IMR-90 (cell line): Measurements from ENCODE around the gene RGS5. TPM values are rescaled to one million over a fixed set of nuclear protein-coding genes. Genes with fewer than 3 reads are reported as not detected.

ENCODE experiments used
- ATAC-seq: fragments of 200-7000 bp; cut with Tn5 transposase; 2 replicates; pipeline ENCODE4 v1.9.1; 2020; ENCODE audit warnings: low read depth, mild to moderate bottlenecking, moderate library complexity
- BruUV-seq: library from RNA; stranded (reverse); fragments of 400-500 nt; replicated peaks from 2 replicates; lab custom pipeline; 2021; lab: Mats Ljungman, UMichigan
- CTCF ChIA-PET: fragments of 300-600 bp; formaldehyde crosslinking; extraction: SDS; loops from one replicate; lab custom pipeline; 2021; ENCODE audit warnings: antibody characterized with exemption; lab: Yijun Ruan, JAX
- POLR2A ChIA-PET: fragments of 300-600 bp; sonication (Branson Sonifier 250); formaldehyde crosslinking; loops from one replicate; lab custom pipeline; 2022; ENCODE audit warnings: antibody characterized with exemption; ENCODE audit not compliant: unreplicated experiment; lab: Charles Lee
- DNase-seq: peaks from one replicate; pipeline ENCODE4 v3.0.0; 2013
- H2AFZ ChIP-seq: replicated peaks from 2 replicates; pipeline ENCODE3; 2013; ENCODE audit warnings: low read length, mild to moderate bottlenecking; ENCODE audit not compliant: poor library complexity
- H2AK5ac ChIP-seq: 2 replicates; pipeline ENCODE4 v1.6.1; 2013; ENCODE audit warnings: low read depth, low read length, inconsistent platforms
- H2AK9ac ChIP-seq: replicated peaks from 2 replicates; pipeline ENCODE3; 2013; ENCODE audit warnings: mild to moderate bottlenecking, low read depth, low read length, moderate library complexity; ENCODE audit not compliant: poor library complexity
- H2BK120ac ChIP-seq: 2 replicates; pipeline ENCODE4 v1.6.1; 2013; ENCODE audit warnings: low read depth, low read length, inconsistent platforms
- H2BK15ac ChIP-seq: 3 replicates; pipeline ENCODE4 v1.6.1; 2013; ENCODE audit warnings: low read depth, low read length, inconsistent platforms
- H2BK20ac ChIP-seq: 2 replicates; pipeline ENCODE4 v1.6.1; 2013; ENCODE audit warnings: low read depth, mild to moderate bottlenecking, inconsistent platforms, low read length, moderate library complexity
- H2BK5ac ChIP-seq: 2 replicates; pipeline ENCODE4 v1.6.1; 2013; ENCODE audit warnings: mild to moderate bottlenecking, low read depth, low read length, inconsistent platforms; ENCODE audit not compliant: poor library complexity, severe bottlenecking
- H3K14ac ChIP-seq: replicated peaks from 2 replicates; pipeline ENCODE4 v1.6.1; 2013; ENCODE audit warnings: low read depth, low read length, inconsistent platforms
- H3K18ac ChIP-seq: 2 replicates; pipeline ENCODE4 v1.6.1; 2013; ENCODE audit warnings: low read depth, low read length, control low read depth
- H3K23ac ChIP-seq: 2 replicates; pipeline ENCODE4 v1.6.1; 2013; ENCODE audit warnings: low read depth, low read length, inconsistent platforms
- H3K27ac ChIP-seq: 2 replicates; pipeline ENCODE4 v1.5.1; 2013; ENCODE audit warnings: mild to moderate bottlenecking, control low read depth, low read length; ENCODE audit not compliant: insufficient read depth
- H3K27me3 ChIP-seq: 2 replicates; pipeline ENCODE4 v1.6.1; 2013; ENCODE audit warnings: low read length; ENCODE audit not compliant: control insufficient read depth, insufficient read depth
- H3K36me3 ChIP-seq: 2 replicates; pipeline ENCODE4 v1.6.1; 2013; ENCODE audit warnings: low read length, mixed read lengths; ENCODE audit not compliant: control insufficient read depth, insufficient read depth
- H3K4ac ChIP-seq: 2 replicates; pipeline ENCODE4 v1.6.1; 2013; ENCODE audit warnings: low read depth, low read length, inconsistent platforms
- H3K4me1 ChIP-seq: 2 replicates; pipeline ENCODE4 v1.6.1; 2013; ENCODE audit warnings: low read length, mixed read lengths; ENCODE audit not compliant: control insufficient read depth, insufficient read depth
- H3K4me2 ChIP-seq: 2 replicates; pipeline ENCODE4 v1.6.1; 2013; ENCODE audit warnings: low read depth, mild to moderate bottlenecking, control low read depth, low read length, moderate library complexity
- H3K4me3 ChIP-seq: 2 replicates; pipeline ENCODE4 v1.5.1; 2013; ENCODE audit warnings: low read depth, mild to moderate bottlenecking, control low read depth, low read length, moderate library complexity; ENCODE audit not compliant: insufficient read depth
- H3K56ac ChIP-seq: 2 replicates; pipeline ENCODE4 v1.6.1; 2013; ENCODE audit warnings: low read length, inconsistent platforms; ENCODE audit not compliant: insufficient read depth; ENCODE audit errors: extremely low read depth
- H3K79me1 ChIP-seq, 2 experiments: 2 replicates each; pipeline ENCODE4 v1.6.1; 2013; ENCODE audit warnings: low read length in 2 of 2, inconsistent platforms in 1 of 2, low read depth in 1 of 2
- H3K9ac ChIP-seq: 2 replicates; pipeline ENCODE4 v1.6.1; 2013; ENCODE audit warnings: low read depth, low read length, control low read depth
- H3K9me1 ChIP-seq: 2 replicates; pipeline ENCODE4 v1.6.1; 2013; ENCODE audit warnings: low read length, inconsistent platforms; ENCODE audit not compliant: insufficient read depth
- H3K9me3 ChIP-seq: 2 replicates; pipeline ENCODE4 v1.6.1; 2013; ENCODE audit warnings: low read length; ENCODE audit not compliant: control insufficient read depth, insufficient read depth
- H4K20me1 ChIP-seq: 2 replicates; pipeline ENCODE4 v1.6.1; 2013; ENCODE audit warnings: low read length, inconsistent platforms; ENCODE audit not compliant: insufficient read depth
- H4K5ac ChIP-seq: 2 replicates; pipeline ENCODE4 v1.6.1; 2013; ENCODE audit warnings: mild to moderate bottlenecking, low read depth, low read length, control low read depth
- H4K8ac ChIP-seq, 2 experiments: 2 replicates each; pipeline ENCODE4 v1.6.1; 2013; ENCODE audit warnings: low read depth in 2 of 2, low read length in 2 of 2, control low read depth in 1 of 2, inconsistent platforms in 1 of 2
- H4K91ac ChIP-seq: 2 replicates; pipeline ENCODE4 v1.6.1; 2013; ENCODE audit warnings: low read depth, low read length, inconsistent platforms; ENCODE audit not compliant: insufficient read depth
- BHLHE40 ChIP-seq: fragments of 150-350 bp; IDR thresholded peaks from 2 replicates; pipeline ENCODE4 v1.6.1; 2016; ENCODE audit warnings: mild to moderate bottlenecking, low read depth, low read length
- CHD1 ChIP-seq: IDR thresholded peaks from 2 replicates; pipeline ENCODE4 v1.6.1; 2012; ENCODE audit warnings: low read depth, low read length, improper control_type of control experiment
- CTCF ChIP-seq: conservative IDR thresholded peaks from 2 replicates; pipeline ENCODE4 v1.5.1; 2012; ENCODE audit warnings: mild to moderate bottlenecking, low read depth, low read length, improper control_type of control experiment
- FOS ChIP-seq: fragments of 150-350 bp; IDR thresholded peaks from 2 replicates; pipeline ENCODE4 v1.6.1; 2016; ENCODE audit warnings: low read depth, low read length
- MAFK ChIP-seq: IDR thresholded peaks from 2 replicates; pipeline ENCODE4 v1.6.1; 2012; ENCODE audit warnings: low read depth, low read length, improper control_type of control experiment
- MAZ ChIP-seq: IDR thresholded peaks from 2 replicates; pipeline ENCODE4 v1.6.1; 2012; ENCODE audit warnings: low read depth, mild to moderate bottlenecking, low read length, improper control_type of control experiment, moderate library complexity, borderline replicate concordance
- MXI1 ChIP-seq: IDR thresholded peaks from 2 replicates; pipeline ENCODE4 v1.6.1; 2012; ENCODE audit warnings: low read depth, mild to moderate bottlenecking, low read length, moderate library complexity, borderline replicate concordance
- NFE2L2 ChIP-seq: fragments of 150-350 bp; IDR thresholded peaks from 2 replicates; pipeline ENCODE4 v1.6.1; 2016; ENCODE audit warnings: low read depth, mild to moderate bottlenecking, low read length
- RAD21 ChIP-seq: IDR thresholded peaks from 2 replicates; pipeline ENCODE4 v1.6.1; 2012; ENCODE audit warnings: low read length, improper control_type of control experiment
- RCOR1 ChIP-seq: IDR thresholded peaks from 2 replicates; pipeline ENCODE4 v1.6.1; 2012; ENCODE audit warnings: mild to moderate bottlenecking, low read length, improper control_type of control experiment; ENCODE audit not compliant: insufficient replicate concordance
- RFX5 ChIP-seq: IDR thresholded peaks from 2 replicates; pipeline ENCODE4 v1.8.0; 2012; ENCODE audit warnings: low read depth, mild to moderate bottlenecking, low read length, moderate library complexity
- SMC3 ChIP-seq: fragments of 150-350 bp; IDR thresholded peaks from 2 replicates; pipeline ENCODE4 v1.6.1; 2016; ENCODE audit warnings: low read depth, mild to moderate bottlenecking, antibody characterized with exemption, low read length, moderate library complexity
- WGBS, 2 experiments: methylation state at CpG; one replicate each; pipeline versions ENCODE4 v1.1.5 to v1.1.7; 2013; ENCODE audit warnings: missing lambda C conversion rate in 2 of 2; ENCODE audit not compliant: insufficient read length in 1 of 2; ENCODE audit errors: extremely low coverage in 2 of 2; 5-methylcytosine and 5-hydroxymethylcytosine counted together
- dilution Hi-C: fragments of 300-500 bp; cut with HindIII; formaldehyde crosslinking; loops from one replicate; pipeline ENCODE4 v1.14.3; 2018; ENCODE audit warnings: low sequenced_read_pairs; ENCODE audit not compliant: unreplicated experiment
- in situ Hi-C: fragments of 300-500 bp; cut with MboI; formaldehyde crosslinking; loops from 3 replicates; pipeline ENCODE4 v1.14.3; 2019; ENCODE audit warnings: low sequenced_read_pairs, inconsistent platforms, mixed read lengths
- intact Hi-C: fragments of 100-400 bp; cut with micrococcal nuclease; formaldehyde crosslinking; loops from 2 replicates; pipeline ENCODE4 v1.10.0; 2022
- polyA plus RNA-seq, 3 experiments: library from polyadenylated mRNA; depleted of rRNA; stranded (reverse); fragments of >200 nt; gene quantifications; 2 replicates each; pipeline ENCODE4 v1.2.3, GENCODE V29; 2012; ENCODE audit warnings: low replicate concordance in 1 of 3
- total RNA-seq: library from RNA; depleted of rRNA; stranded (reverse); fragments of >200 nt; gene quantifications from 2 replicates; pipeline ENCODE4 v1.2.3, GENCODE V29; 2012

RGS5 gene
- total and polyA plus RNA-seq, 2 of the 4 experiments (the other 2 are of a cell fraction), result 21.4 to 40.0 TPM

- Histone ChIP-seq H2BK15ac (no peak overlapping the region), H3K36me3 (no peaks in the 10 kb centered on the region), H2BK5ac (no peak overlapping the region), H3K4me1 (no peaks in the 10 kb centered on the region), H3K9me3 (no peaks in the 10 kb centered on the region), H3K14ac (no peak overlapping the region), H3K27me3 (no peaks in the 10 kb centered on the region), H3K27ac (no peak overlapping the region), H4K5ac (no peak overlapping the region), H2AK5ac (no peak overlapping the region), H3K56ac (no peak overlapping the region), H3K9ac (no peak overlapping the region), H3K9me1 (no peaks in the 10 kb centered on the region), H3K79me1 (no peaks in the 10 kb centered on the region), H4K8ac (no peak overlapping the region), H3K4me3 (no peak overlapping the region), H4K91ac (no peak overlapping the region), H2AFZ (no peak overlapping the region), H3K4ac (no peak overlapping the region), H3K4me2 (no peak overlapping the region), H2AK9ac (no peak overlapping the region), H3K18ac (no peak overlapping the region), H2BK120ac (no peak overlapping the region), H4K20me1 (no peaks in the 10 kb centered on the region), H2BK20ac (no peak overlapping the region), H3K23ac (no peak overlapping the region)
- no peak for ATAC-seq
- BruUV-seq, result no TSS peak
- TF ChIP-seq BHLHE40 (no peak), CHD1 (no peak), RCOR1 (no peak), MXI1 (no peak), RAD21 (no peak), CTCF (no peak), MAZ (no peak), FOS (no peak), SMC3 (no peak), NFE2L2 (no peak), RFX5 (no peak), MAFK (no peak)
- ChIA-PET CTCF (no interaction called here), POLR2A (no interaction called here)
- dilution Hi-C loops (no loop called here), intact Hi-C loops (no loop called here), in situ Hi-C loops (loop anchor here (10.0 kb wide), 1 partner anchor 122 kb away; no protein-coding TSS in a partner anchor)
- no CpG with 5 or more reads among the region's 2 CpGs for WGBS, 2 experiments
- no peak for DNase-seq
Measured at GRCh38 chr1:163182330-163182949, 20.3 kb downstream of the RGS5 start.
